Large intestine (tissue), 3 donors: Measurements from ENCODE around the gene WNT7B. TPM values are rescaled to one million over a fixed set of nuclear protein-coding genes. Genes with fewer than 3 reads are reported as not detected.

Experiments
- DNase-seq, 2 donors: peaks; one replicate each; pipeline versions ENCODE4 v3.0.0 to v3.0.0-alpha.2; 2013
- H3K27ac ChIP-seq: one replicate; pipeline ENCODE4 v1.5.1; 2013; ENCODE audit warnings: low read length
- H3K27me3 ChIP-seq: 2 replicates; pipeline ENCODE4 v1.6.1; 2013; ENCODE audit warnings: low read length; ENCODE audit not compliant: control insufficient read depth, insufficient read depth
- H3K36me3 ChIP-seq: 2 replicates; pipeline ENCODE4 v1.6.1; 2013; ENCODE audit warnings: low read length; ENCODE audit not compliant: control insufficient read depth, insufficient read depth
- H3K4me1 ChIP-seq: one replicate; pipeline ENCODE4 v1.6.1; 2013; ENCODE audit warnings: low read length; ENCODE audit not compliant: control insufficient read depth, insufficient read depth
- H3K4me3 ChIP-seq: one replicate; pipeline ENCODE4 v1.5.1; 2013; ENCODE audit warnings: low read length
- H3K9me3 ChIP-seq: one replicate; pipeline ENCODE4 v1.6.1; 2013; ENCODE audit warnings: mild to moderate bottlenecking, low read depth, low read length, moderate library complexity; ENCODE audit not compliant: control insufficient read depth
- WGBS: methylation state at CpG from one replicate; pipeline ENCODE4 v1.1.5; 2013; ENCODE audit warnings: low lambda C conversion rate; ENCODE audit not compliant: insufficient coverage; 5-methylcytosine and 5-hydroxymethylcytosine counted together
- polyA plus RNA-seq: library from polyadenylated mRNA; unstranded; fragments of 120-200 nt; gene quantifications from one replicate; pipeline ENCODE4 v1.2.1, GENCODE V29; 2013

The WNT7B gene
- polyA plus RNA-seq, 1 donor, result 0.33 TPM

GRCh38 chr22:45969801-45970470 is 7.0 kb downstream of the WNT7B start:
- 60% methylated on average over 2 of the region's 21 CpGs for WGBS
- Histone ChIP-seq H3K4me3 (no peak overlapping the region), H3K27ac (no peak overlapping the region), H3K27me3 (peaks cover 89% of the 10 kb centered on the region), H3K4me1 (no peaks in the 10 kb centered on the region), H3K9me3 (peaks cover 9% of the 10 kb centered on the region), H3K36me3 (no peaks in the 10 kb centered on the region)
- DNase-seq, result no peak

DNA sequence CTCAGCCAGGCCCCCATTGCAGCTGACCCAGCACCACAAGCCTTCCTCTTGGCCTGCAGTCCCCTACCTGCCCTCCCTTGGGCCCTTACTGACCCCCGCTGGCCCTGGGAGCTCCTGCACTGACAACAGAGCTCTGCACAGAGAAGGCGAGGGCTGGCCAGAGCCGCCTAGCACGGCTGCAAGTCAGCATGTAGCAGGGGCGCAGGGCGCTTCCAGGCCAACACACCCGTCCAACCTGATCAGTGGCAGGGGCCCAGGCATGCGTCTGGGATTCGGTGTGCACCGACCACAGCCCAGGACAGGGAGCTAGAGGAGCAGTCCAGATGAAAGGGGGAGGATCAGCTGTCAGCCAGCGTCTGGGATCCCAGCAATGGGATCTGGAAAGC is 7.6 kb downstream of the WNT7B start:
- H3K27me3 ChIP-seq, result peaks cover 86% of the 10 kb centered on the region
- WGBS, result no CpG with 5 or more reads among the region's 11 CpGs
- H3K36me3 ChIP-seq, result no peaks in the 10 kb centered on the region

GRCh38 chr22:45968751-45969413 is 8.1 kb downstream of the WNT7B start:
- no peaks in the 10 kb centered on the region for H3K4me1 ChIP-seq
- peaks cover 82% of the 10 kb centered on the region for H3K27me3 ChIP-seq
- no peak for DNase-seq
- no CpG with 5 or more reads among the region's 21 CpGs for WGBS
- peaks cover 9% of the 10 kb centered on the region for H3K9me3 ChIP-seq
- no peaks in the 10 kb centered on the region for H3K36me3 ChIP-seq
- no peak overlapping the region for H3K27ac ChIP-seq
- no peak overlapping the region for H3K4me3 ChIP-seq

More for the DNA sequence above, 7.6 kb downstream of the WNT7B start:
- H3K27ac ChIP-seq, result no peak overlapping the region
- H3K9me3 ChIP-seq, result peaks cover 9% of the 10 kb centered on the region
- no peak for DNase-seq
- H3K4me3 ChIP-seq, result no peak overlapping the region
- no peaks in the 10 kb centered on the region for H3K4me1 ChIP-seq

DNA sequence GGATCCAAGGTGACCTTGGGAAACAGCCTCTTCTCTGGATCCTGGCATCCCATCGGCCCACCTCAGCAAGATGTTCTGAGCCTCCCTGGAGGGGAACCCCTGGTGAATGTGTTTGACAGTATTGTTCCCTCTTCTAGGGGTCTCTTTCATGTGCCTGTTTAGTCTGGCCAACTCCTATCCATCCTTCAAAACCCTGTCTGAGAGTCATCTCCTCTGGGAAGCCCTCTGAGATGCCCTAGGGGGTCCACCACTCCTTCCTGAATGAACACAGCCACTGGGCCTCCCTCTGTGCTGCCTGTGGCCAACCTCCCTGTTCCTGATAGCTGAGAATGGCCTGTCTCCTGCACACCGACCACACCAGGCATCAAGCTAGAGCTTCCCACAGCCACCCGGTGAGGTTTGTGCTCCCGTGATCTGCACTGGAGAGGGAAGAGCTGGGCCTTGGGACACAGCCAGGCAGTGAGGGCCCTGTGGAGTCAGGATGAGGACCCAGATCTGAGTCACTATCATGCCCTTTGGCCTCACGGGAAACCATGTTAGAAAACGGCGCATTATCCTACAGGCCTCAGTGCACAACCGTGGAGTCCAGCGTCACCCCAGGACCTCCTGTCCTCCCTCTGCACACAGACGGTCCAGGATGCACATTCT is 8.8 kb downstream of the WNT7B start:
- DNase-seq, result no peak
- no CpG with 5 or more reads among the region's 10 CpGs for WGBS
- H3K36me3 ChIP-seq, result no peaks in the 10 kb centered on the region
- no peak overlapping the region for H3K27ac ChIP-seq
- no peaks in the 10 kb centered on the region for H3K4me1 ChIP-seq
- no peak overlapping the region for H3K4me3 ChIP-seq
- peaks cover 75% of the 10 kb centered on the region for H3K27me3 ChIP-seq
- peaks cover 9% of the 10 kb centered on the region for H3K9me3 ChIP-seq

- Histone ChIP-seq H3K27ac (no peak overlapping the region), H3K36me3 (no peaks in the 10 kb centered on the region), H3K9me3 (peaks cover 5% of the 10 kb centered on the region), H3K4me3 (no peak overlapping the region), H3K27me3 (peaks cover 66% of the 10 kb centered on the region), H3K4me1 (no peaks in the 10 kb centered on the region)
- no peak for DNase-seq
- WGBS, result no CpG with 5 or more reads among the region's 17 CpGs
Measured at GRCh38 chr22:45966895-45967365, 10.0 kb downstream of the WNT7B start.

GRCh38 chr22:45966320-45966894 is 10.6 kb downstream of the WNT7B start:
- WGBS, result no CpG with 5 or more reads among the region's 19 CpGs
- Histone ChIP-seq H3K36me3 (no peaks in the 10 kb centered on the region), H3K4me3 (no peak overlapping the region), H3K9me3 (peaks cover 3% of the 10 kb centered on the region), H3K27me3 (peaks cover 62% of the 10 kb centered on the region), H3K4me1 (no peaks in the 10 kb centered on the region), H3K27ac (no peak overlapping the region)
- DNase-seq, result no peak

DNA sequence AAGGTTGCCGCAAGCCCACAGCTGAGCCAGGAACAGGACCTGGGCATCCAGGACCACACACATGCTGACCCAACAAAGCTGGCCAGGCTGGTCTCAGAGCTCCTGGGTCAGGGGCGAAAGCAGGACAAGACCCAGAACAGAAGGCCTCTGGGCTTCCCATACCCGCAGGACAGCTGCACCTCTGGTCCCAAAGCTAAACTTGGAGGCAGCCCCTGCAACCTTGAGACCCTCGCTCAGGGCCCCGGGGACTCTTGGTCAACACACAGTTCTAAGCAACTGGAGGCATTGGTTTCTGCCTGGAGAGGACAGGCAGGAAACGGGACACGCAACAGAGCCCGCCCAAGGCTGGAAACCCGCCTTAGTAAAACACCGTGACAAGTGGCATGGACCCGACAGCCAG is 11.4 kb downstream of the WNT7B start:
- no peaks in the 10 kb centered on the region for H3K36me3 ChIP-seq
- H3K4me3 ChIP-seq, result no peak overlapping the region
- WGBS, result no CpG with 5 or more reads among the region's 11 CpGs
- no peaks in the 10 kb centered on the region for H3K4me1 ChIP-seq
- no peak for DNase-seq
- H3K27me3 ChIP-seq, result peaks cover 54% of the 10 kb centered on the region
- H3K9me3 ChIP-seq, result no peaks in the 10 kb centered on the region
- no peak overlapping the region for H3K27ac ChIP-seq

DNA sequence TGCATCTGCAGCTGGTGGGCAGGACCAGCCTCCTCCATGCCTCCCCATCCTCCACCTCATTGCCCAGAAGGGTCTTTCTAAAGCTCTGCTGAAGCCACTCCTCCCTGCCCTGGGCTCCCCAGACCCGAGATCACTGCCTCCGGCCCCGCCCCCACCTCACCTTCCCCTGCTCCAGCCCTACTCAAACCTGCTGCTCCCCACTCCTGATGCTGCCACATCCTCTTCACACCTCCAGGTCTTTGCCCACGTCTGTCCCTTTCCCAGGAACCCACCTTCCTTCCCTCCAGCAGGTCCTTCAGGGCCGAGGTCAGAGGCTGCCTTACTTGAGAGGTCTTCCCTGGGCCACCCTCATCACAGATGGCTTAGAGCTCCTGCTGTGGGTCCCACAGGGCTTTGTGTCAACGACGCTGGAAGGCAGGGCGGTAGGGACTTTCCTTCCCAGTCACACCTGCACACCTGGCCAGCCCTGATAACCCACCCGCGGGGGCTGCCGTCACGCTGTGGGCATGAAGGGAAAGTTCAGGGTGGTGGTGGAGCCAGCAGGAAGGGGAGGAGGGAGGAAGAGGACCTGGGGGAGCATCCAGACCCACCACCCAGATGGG is 11.9 kb downstream of the WNT7B start:
- H3K4me3 ChIP-seq, result no peak overlapping the region
- no CpG with 5 or more reads among the region's 12 CpGs for WGBS
- no peak for DNase-seq
- H3K9me3 ChIP-seq, result no peaks in the 10 kb centered on the region
- H3K36me3 ChIP-seq, result no peaks in the 10 kb centered on the region
- peaks cover 48% of the 10 kb centered on the region for H3K27me3 ChIP-seq
- H3K4me1 ChIP-seq, result no peaks in the 10 kb centered on the region
- no peak overlapping the region for H3K27ac ChIP-seq

DNA sequence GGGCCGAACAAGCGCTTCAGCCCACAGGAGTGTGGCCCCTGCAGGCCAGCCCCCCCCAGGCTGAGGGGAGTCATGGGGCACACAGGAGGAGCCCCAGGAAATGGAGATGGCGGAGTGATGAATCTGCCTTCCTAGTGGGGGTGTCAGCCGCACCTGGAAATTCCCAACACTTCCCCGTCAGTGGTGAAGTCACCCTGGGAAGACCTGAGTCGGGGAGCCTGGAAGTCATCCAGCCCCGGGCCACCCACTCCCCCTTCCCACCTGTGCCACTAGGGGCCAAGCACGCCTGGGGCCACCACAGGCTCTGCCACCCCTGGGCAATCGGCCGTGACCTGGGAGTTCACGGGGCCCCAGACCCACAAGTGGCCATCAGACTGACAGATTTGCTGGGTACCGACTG is 12.6 kb downstream of the WNT7B start:
- Histone ChIP-seq H3K36me3 (no peaks in the 10 kb centered on the region), H3K4me3 (no peak overlapping the region), H3K9me3 (no peaks in the 10 kb centered on the region), H3K27ac (no peak overlapping the region), H3K27me3 (peaks cover 42% of the 10 kb centered on the region), H3K4me1 (no peaks in the 10 kb centered on the region)
- DNase-seq, result no peak
- no CpG with 5 or more reads among the region's 12 CpGs for WGBS

DNA sequence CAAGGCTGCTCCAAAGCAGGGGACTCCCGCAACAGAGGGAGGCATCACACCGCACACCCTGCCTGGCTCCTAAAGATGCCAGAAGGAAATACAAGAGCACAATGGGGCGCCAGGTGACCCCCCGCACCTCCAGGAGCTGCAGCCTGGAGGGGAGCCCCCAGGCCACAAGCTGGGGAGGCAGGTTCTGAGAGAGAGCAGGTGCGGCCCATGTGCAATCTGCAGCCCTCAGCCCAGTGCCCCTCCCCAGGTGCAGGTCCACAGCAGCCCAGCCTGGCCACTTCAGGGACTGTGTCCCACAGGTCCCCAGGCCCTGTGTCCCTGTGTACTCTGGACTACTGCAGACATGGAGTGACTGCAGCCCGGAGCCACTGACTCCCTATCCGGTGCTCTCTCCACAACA is 13.1 kb downstream of the WNT7B start:
- Histone ChIP-seq H3K27ac (no peak overlapping the region), H3K4me3 (no peak overlapping the region), H3K9me3 (no peaks in the 10 kb centered on the region), H3K4me1 (no peaks in the 10 kb centered on the region), H3K27me3 (peaks cover 36% of the 10 kb centered on the region), H3K36me3 (no peaks in the 10 kb centered on the region)
- WGBS, result no CpG with 5 or more reads among the region's 7 CpGs
- no peak for DNase-seq
